HG02610 (cell line): ENCODE data around the gene RAB3A.
A peak's percentile ranks its signal among the peaks of the same experiment; 100 is the strongest.

Experiments
- ATAC-seq: cut with Tn5 transposase; IDR thresholded peaks from one replicate; pipeline ENCODE4 v1.9.1; 2021; ENCODE audit warnings: mild to moderate bottlenecking, moderate library complexity; ENCODE audit not compliant: unreplicated experiment

The RAB3A gene

GRCh38 chr19:18202397-18202777 is 1.5 kb downstream of the RAB3A start:
- no peak for ATAC-seq

GRCh38 chr19:18198374-18198773 is 5.5 kb downstream of the RAB3A start:
- no peak for ATAC-seq

GRCh38 chr19:18197941-18198340 is 5.9 kb downstream of the RAB3A start:
- no peak for ATAC-seq

- ATAC-seq: no peak
Measured at GRCh38 chr19:18197306-18197705, 6.5 kb downstream of the RAB3A start.

GRCh38 chr19:18196511-18196845 is 7.4 kb downstream of the RAB3A start:
- no peak for ATAC-seq

GRCh38 chr19:18194554-18195238 is 9.1 kb downstream of the RAB3A start:
- ATAC-seq: no peak

GRCh38 chr19:18194181-18194530 is 9.7 kb downstream of the RAB3A start:
- ATAC-seq: no peak

- no peak for ATAC-seq
Measured at GRCh38 chr19:18193388-18194180, 10.3 kb downstream of the RAB3A start.

GRCh38 chr19:18192673-18193387 is 11.0 kb downstream of the RAB3A start, which contains the start of gene MPV17L2:
MPV17L2 (plus strand) TSS chr19:18193218; CDS start chr19:18193282, 64 bp downstream.
- ATAC-seq: peak; percentile 85

- no peak for ATAC-seq
Measured at GRCh38 chr19:18191640-18192062, 12.2 kb downstream of the RAB3A start.

GRCh38 chr19:18190278-18190677 is 13.6 kb downstream of the RAB3A start:
- ATAC-seq: no peak

- ATAC-seq: no peak
Measured at GRCh38 chr19:18185538-18185937, 18.3 kb downstream of the RAB3A start.

GRCh38 chr19:18183529-18183928 is 20.3 kb downstream of the RAB3A start:
- no peak for ATAC-seq

GRCh38 chr19:18179957-18180356 is 23.9 kb downstream of the RAB3A start:
- no peak for ATAC-seq

GRCh38 chr19:18176367-18177310 is 27.2 kb downstream of the RAB3A start:
- ATAC-seq: no peak

GRCh38 chr19:18174983-18175382 is 28.9 kb downstream of the RAB3A start:
- ATAC-seq: no peak

GRCh38 chr19:18173572-18174288 is 30.1 kb downstream of the RAB3A start, which contains the start of gene IFI30:
IFI30 (plus strand) TSS chr19:18173813; CDS start chr19:18173842, 29 bp downstream.
- peak; percentile 46 for ATAC-seq

- ATAC-seq: peak; percentile 8
Measured at GRCh38 chr19:18173054-18173571, 30.7 kb downstream of the RAB3A start.

- ATAC-seq: no peak
Measured at GRCh38 chr19:18172331-18173053, 31.4 kb downstream of the RAB3A start.
